Stimulated activated CD4-positive, alpha-beta T cell treated with anti-CD3 and anti-CD28 coated beads, Interleukin-15, amount 100 ng/mL, for 24 hours (primary cell): ENCODE measurements around the gene SLC25A30.
"Not testable (repeated sequence)": the region's sequence is repeated elsewhere in the genome, so short reads cannot be mapped to it uniquely, and the experiment has no call there.

Source experiments
- DNase-seq: peaks from one replicate; pipeline ENCODE4 v3.0.0-alpha.2; 2020

Gene SLC25A30

GRCh38 chr13:45391128-45391527 is 27.0 kb downstream of the SLC25A30 start:
- not testable (repeated sequence) for DNase-seq

- DNase-seq, result not testable (repeated sequence)
These were observed 27.8 kb downstream of the SLC25A30 start for GRCh38 chr13:45390348-45390747.

GRCh38 chr13:45388664-45389063 is 29.5 kb downstream of the SLC25A30 start:
- no peak for DNase-seq

GRCh38 chr13:45386892-45387575 is 31.1 kb downstream of the SLC25A30 start:
- not testable (repeated sequence) for DNase-seq

GRCh38 chr13:45385907-45386553 is 32.1 kb downstream of the SLC25A30 start:
- no peak for DNase-seq

GRCh38 chr13:45385320-45385719 is 32.9 kb downstream of the SLC25A30 start:
- DNase-seq, result no peak

- DNase-seq, result no peak
These were observed 33.5 kb downstream of the SLC25A30 start for GRCh38 chr13:45384474-45385174.

GRCh38 chr13:45382739-45383138 is 35.4 kb downstream of the SLC25A30 start:
- DNase-seq, result not testable (repeated sequence)

- no peak for DNase-seq
These were observed 37.0 kb downstream of the SLC25A30 start for GRCh38 chr13:45381196-45381595.

GRCh38 chr13:45380708-45381107 is 37.5 kb downstream of the SLC25A30 start:
- DNase-seq, result not testable (repeated sequence)

- DNase-seq, result not testable (repeated sequence)
These were observed 38.7 kb downstream of the SLC25A30 start for GRCh38 chr13:45379516-45379915.

- not testable (repeated sequence) for DNase-seq
These were observed 39.4 kb downstream of the SLC25A30 start for GRCh38 chr13:45378786-45379185.

GRCh38 chr13:45377314-45377713 is 40.9 kb downstream of the SLC25A30 start:
- not testable (repeated sequence) for DNase-seq

GRCh38 chr13:45376651-45377050 is 41.5 kb downstream of the SLC25A30 start:
- DNase-seq, result not testable (repeated sequence)

- no peak for DNase-seq
These were observed 43.3 kb downstream of the SLC25A30 start for GRCh38 chr13:45374917-45375316.

GRCh38 chr13:45373162-45373547 is 45.0 kb downstream of the SLC25A30 start:
- no peak for DNase-seq

- no peak for DNase-seq
These were observed 45.7 kb downstream of the SLC25A30 start for GRCh38 chr13:45372189-45373161.

- DNase-seq, result peak; percentile 59
These were observed 47.2 kb downstream of the SLC25A30 start for GRCh38 chr13:45370922-45371406.

- DNase-seq, result no peak
These were observed 49.1 kb downstream of the SLC25A30 start for GRCh38 chr13:45369116-45369515.

- DNase-seq, result no peak
These were observed 49.6 kb downstream of the SLC25A30 start for GRCh38 chr13:45368571-45368970.

GRCh38 chr13:45368005-45368404 is 50.2 kb downstream of the SLC25A30 start:
- peak; percentile 34 for DNase-seq

- DNase-seq, result peak; percentile 95
These were observed 50.8 kb downstream of the SLC25A30 start for GRCh38 chr13:45367358-45367757.

- no peak for DNase-seq
These were observed 52.7 kb downstream of the SLC25A30 start for GRCh38 chr13:45365558-45365885.
